BE2C (cell line): ENCODE data around the gene EPB41L5.
A peak's percentile ranks its signal among the peaks of the same experiment; 100 is the strongest.

Experiments used
- DNase-seq: peaks from one replicate; pipeline ENCODE4 v3.0.0-alpha.2; 2020
- H3K27me3 ChIP-seq: fragments of 250-450 bp; sonication (Bioruptor Pico); 2 replicates; pipeline ENCODE4 v1.5.1; 2020; ENCODE audit warnings: mild to moderate bottlenecking
- H3K36me3 ChIP-seq: fragments of 250-450 bp; sonication (Bioruptor Pico); 2 replicates; pipeline ENCODE4 v1.5.1; 2020; ENCODE audit warnings: mild to moderate bottlenecking
- H3K4me1 ChIP-seq: fragments of 250-450 bp; sonication (Bioruptor Pico); 2 replicates; pipeline ENCODE4 v1.5.1; 2020
- H3K4me3 ChIP-seq: 2 replicates; pipeline ENCODE4 v1.5.1; 2011; ENCODE audit warnings: low read depth, low read length
- H3K9me3 ChIP-seq: fragments of 250-450 bp; sonication (Bioruptor Pico); 2 replicates; pipeline ENCODE4 v1.5.1; 2020
- TF ChIP-seq, protein P1 (sequence below): IDR thresholded peaks from 2 replicates; pipeline ENCODE4 v1.5.1; 2012; ENCODE audit warnings: mild to moderate bottlenecking, low read depth, low read length

Gene EPB41L5

DNA sequence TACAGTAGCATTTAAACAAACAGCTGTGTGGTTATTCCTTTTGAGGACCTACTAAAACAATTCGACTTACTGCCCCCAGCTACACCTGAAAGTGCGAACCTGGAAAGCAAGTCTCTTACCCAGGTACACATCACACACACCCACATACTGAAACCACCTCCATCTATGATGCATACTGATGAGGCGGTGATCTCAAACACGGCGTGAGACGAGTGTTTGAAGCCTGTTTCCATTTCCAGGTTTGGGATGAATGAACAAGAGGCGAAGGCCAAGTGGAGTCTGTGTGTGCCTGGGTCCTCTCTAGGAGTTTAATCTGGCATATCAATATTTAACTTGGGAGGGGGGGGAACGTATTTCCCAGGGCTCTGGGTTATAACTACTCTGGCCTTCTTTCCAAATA lies 208.7 kb downstream of the EPB41L5 start:
- Histone ChIP-seq H3K4me1 (no peaks in the 10 kb centered on the region), H3K27me3 (no peaks in the 10 kb centered on the region), H3K36me3 (peaks cover 4% of the 10 kb centered on the region), H3K4me3 (no peak overlapping the region), H3K9me3 (peaks cover 6% of the 10 kb centered on the region; the same call in 1 of the 2 replicates)
- TF ChIP-seq, protein P1, sequence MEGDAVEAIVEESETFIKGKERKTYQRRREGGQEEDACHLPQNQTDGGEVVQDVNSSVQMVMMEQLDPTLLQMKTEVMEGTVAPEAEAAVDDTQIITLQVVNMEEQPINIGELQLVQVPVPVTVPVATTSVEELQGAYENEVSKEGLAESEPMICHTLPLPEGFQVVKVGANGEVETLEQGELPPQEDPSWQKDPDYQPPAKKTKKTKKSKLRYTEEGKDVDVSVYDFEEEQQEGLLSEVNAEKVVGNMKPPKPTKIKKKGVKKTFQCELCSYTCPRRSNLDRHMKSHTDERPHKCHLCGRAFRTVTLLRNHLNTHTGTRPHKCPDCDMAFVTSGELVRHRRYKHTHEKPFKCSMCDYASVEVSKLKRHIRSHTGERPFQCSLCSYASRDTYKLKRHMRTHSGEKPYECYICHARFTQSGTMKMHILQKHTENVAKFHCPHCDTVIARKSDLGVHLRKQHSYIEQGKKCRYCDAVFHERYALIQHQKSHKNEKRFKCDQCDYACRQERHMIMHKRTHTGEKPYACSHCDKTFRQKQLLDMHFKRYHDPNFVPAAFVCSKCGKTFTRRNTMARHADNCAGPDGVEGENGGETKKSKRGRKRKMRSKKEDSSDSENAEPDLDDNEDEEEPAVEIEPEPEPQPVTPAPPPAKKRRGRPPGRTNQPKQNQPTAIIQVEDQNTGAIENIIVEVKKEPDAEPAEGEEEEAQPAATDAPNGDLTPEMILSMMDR = no peak
- no peak for DNase-seq

DNA sequence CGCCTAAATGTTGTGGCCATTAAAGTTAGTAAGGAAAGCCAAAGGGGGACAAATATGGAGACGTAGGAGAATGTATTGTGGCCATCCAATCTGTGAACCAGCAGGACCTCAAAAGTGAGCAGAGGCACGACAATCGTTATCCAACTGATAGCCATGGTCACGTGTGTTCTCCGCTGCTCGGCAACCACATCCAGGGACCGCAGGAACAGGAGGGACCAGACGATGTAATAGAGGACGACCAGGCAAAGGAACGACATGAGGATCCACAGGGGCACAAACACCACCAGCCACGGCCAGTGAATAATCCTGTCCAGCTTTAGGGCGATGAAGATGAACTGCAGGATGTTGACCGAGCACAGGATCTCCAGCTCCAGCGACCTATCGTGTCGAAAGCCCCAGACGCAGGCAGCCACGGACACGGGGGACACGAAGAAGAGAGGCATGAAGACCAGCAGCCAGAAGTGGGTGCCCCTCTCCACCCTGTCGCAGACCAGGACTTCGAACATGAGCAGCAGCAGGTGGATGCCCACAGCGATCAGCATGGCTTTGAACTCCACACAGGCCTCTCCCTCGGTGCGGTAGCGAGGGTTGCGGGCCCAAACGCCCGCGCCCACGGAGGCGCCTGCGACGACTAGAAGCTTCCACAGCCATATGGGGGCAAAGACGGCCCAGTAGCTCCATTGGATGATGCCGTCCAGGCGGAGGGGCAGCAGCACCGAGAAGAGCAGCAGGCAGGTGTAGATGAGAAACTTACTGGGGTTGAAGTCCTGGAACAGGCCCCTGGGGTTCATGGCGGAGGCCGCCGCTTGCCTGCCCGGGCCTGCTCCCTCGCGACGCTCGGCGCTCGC lies 209.5 kb downstream of the EPB41L5 start:
- TF ChIP-seq, protein P1 = no peak
- Histone ChIP-seq H3K4me3 (no peak overlapping the region), H3K9me3 (peaks cover 6% of the 10 kb centered on the region; the same call in 1 of the 2 replicates), H3K27me3 (no peaks in the 10 kb centered on the region), H3K4me1 (peaks cover 3% of the 10 kb centered on the region), H3K36me3 (peaks cover 4% of the 10 kb centered on the region)
- DNase-seq = no peak

DNA sequence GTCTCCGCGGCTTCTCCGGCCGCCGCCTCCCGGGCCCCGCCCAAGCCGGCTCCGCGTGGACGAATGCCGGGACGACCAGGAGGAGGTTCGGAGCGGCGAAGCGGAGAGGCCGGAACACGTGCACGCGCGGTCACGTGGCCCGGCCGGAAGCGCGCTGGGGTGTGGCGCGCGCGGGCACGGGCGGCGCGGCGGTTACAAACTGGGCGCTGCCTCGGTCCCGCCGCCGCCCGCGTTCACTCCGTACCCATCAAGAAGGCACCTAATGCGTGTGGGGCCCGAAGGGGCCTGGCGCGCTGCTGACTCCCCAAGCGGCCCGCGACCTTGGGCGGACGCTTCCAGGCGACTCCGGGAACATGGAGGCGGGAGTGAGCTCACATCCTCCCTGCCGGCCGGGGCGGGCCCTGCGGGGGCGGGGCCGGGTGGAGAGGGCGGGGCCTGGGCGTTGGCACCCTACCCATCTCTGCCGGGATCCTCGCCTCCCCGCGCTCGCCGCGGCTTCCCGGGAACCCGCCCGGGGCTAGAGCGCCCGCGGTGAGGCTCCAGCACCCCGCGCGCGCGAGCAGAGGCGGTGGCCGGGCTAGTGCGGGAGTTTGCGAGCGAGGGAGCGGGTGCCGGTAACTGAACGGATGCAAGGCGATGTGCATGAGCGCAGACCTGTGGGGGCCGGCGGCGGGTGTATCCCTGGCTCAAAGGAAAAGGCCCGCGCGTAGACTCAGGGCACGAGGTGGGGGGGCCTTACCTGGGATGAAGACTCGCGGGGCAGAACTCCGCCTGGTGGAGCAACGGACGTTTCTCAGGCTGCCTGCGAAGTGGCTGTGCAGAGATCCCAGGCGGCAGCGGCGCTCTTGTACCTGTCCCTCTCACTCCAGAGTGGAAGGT lies 210.4 kb downstream of the EPB41L5 start, which contains the start of gene TMEM185B:
Gene TMEM185B (minus strand): TSS at position 367 of the 879 bp plus-strand sequence. CDS start 424 bp downstream, outside the sequence.
- Histone ChIP-seq H3K36me3 (peaks cover 4% of the 10 kb centered on the region), H3K4me1 (peaks cover 5% of the 10 kb centered on the region), H3K9me3 (peaks cover 6% of the 10 kb centered on the region; the same call in 1 of the 2 replicates), H3K4me3 (peak within 1 kb of the TSS; percentile 52), H3K27me3 (no peaks in the 10 kb centered on the region)
- peak; percentile 82 for DNase-seq
- TF ChIP-seq, protein P1 = no peak

DNA sequence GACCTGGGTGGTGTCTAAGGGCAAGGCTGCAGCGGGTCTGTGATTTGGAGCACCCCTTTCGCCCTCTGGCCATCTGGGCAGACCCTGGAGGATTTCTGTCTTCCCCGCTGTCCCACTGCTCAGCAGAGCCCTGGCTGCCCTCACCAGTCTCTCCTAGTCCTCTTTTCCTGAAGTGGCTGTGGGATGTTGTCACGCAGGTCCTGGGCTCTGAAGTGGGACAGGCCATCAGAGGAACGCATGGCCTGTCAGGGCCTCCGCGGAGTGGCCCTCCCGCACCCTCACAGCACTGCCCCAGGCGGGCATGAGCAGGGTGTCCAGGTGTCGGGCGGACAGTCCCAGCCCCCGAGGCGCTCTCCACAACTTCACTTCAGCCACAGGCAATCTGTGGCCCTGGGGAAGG lies 211.4 kb downstream of the EPB41L5 start:
- H3K27me3 ChIP-seq = no peaks in the 10 kb centered on the region
- no peak for DNase-seq
- TF ChIP-seq, protein P1 = no peak
- peaks cover 5% of the 10 kb centered on the region for H3K4me1 ChIP-seq
- H3K9me3 ChIP-seq = peaks cover 6% of the 10 kb centered on the region; the same call in 1 of the 2 replicates
- no peak overlapping the region for H3K4me3 ChIP-seq
- peaks cover 4% of the 10 kb centered on the region for H3K36me3 ChIP-seq

DNA sequence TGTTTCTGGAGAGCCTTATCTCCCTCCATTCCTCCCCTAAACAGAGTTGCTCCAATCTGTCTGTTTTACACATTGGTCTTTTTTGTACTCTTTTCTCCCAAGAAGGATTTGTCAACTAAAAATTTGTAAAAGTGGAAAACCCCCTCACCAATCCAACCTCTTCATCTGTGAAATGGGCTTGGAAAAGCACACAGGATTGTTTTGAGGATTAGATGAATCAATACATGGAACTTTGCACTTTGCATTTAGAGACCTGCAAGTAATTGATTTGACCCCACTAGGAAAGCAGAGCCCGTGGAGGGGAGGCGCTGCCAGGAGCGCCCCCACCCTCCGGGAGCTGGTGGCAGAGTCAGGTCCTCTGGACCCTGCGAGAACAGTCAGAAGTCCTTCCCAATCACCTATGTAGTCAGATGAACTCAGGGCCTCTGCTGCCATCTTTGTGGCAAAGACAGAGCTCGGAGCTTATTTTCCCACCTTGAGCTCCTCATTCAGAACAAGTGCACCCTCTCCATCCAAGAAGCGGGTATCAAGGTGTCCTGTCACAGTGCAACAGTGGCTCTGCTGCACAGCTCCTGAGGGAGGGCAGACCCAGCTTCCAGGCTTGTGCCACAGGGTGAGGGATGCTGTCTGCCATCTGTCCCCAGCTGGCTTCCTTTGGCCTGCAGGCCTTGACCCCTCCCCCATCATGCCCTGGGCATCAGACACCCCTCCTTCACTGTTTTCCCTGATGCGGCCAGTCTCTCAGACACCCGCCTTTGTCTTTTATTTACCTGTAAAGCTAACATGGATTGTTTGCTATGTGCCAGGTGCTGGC lies 212.1 kb downstream of the EPB41L5 start:
- no peak for DNase-seq
- TF ChIP-seq, protein P1 = no peak
- Histone ChIP-seq H3K9me3 (peaks cover 6% of the 10 kb centered on the region; the same call in 1 of the 2 replicates), H3K4me3 (no peak overlapping the region), H3K36me3 (peaks cover 4% of the 10 kb centered on the region), H3K4me1 (peaks cover 5% of the 10 kb centered on the region), H3K27me3 (no peaks in the 10 kb centered on the region)
